ENCODE data around the gene PRRX2.

The PRRX2 gene

GRCh38 chr9:129712634-129713401 is 47.4 kb downstream of the PRRX2 start:
- no peak for DNase-seq

- DNase-seq: no peak
These were observed 47.9 kb downstream of the PRRX2 start for GRCh38 chr9:129713402-129713679.

GRCh38 chr9:129714511-129715061 is 49.1 kb downstream of the PRRX2 start:
- DNase-seq: no peak

GRCh38 chr9:129716091-129716490 is 50.6 kb downstream of the PRRX2 start:
- no peak for DNase-seq

- no peak for DNase-seq
These were observed 52.5 kb downstream of the PRRX2 start for GRCh38 chr9:129717991-129718390.

- DNase-seq: no peak
These were observed 53.2 kb downstream of the PRRX2 start for GRCh38 chr9:129718647-129719046.

- DNase-seq: no peak
These were observed 53.7 kb downstream of the PRRX2 start for GRCh38 chr9:129719135-129719534.

GRCh38 chr9:129720181-129720864 is 54.9 kb downstream of the PRRX2 start:
- no peak for DNase-seq

- no peak for DNase-seq
These were observed 55.6 kb downstream of the PRRX2 start for GRCh38 chr9:129720865-129721545.

GRCh38 chr9:129722913-129723312 is 57.5 kb downstream of the PRRX2 start:
- no peak for DNase-seq

GRCh38 chr9:129724456-129725190 is 59.2 kb downstream of the PRRX2 start:
- no peak for DNase-seq

- DNase-seq: no peak
These were observed 60.4 kb downstream of the PRRX2 start for GRCh38 chr9:129725795-129726251.

GRCh38 chr9:129726322-129727160 is 61.1 kb downstream of the PRRX2 start:
- DNase-seq: peak; percentile 65 to 74

GRCh38 chr9:129728744-129729143 is 63.3 kb downstream of the PRRX2 start:
- DNase-seq: no peak

- no peak for DNase-seq
These were observed 66.1 kb downstream of the PRRX2 start for GRCh38 chr9:129731477-129732085.

GRCh38 chr9:129732100-129732499 is 66.7 kb downstream of the PRRX2 start:
- DNase-seq: no peak

GRCh38 chr9:129732946-129733631 is 67.6 kb downstream of the PRRX2 start:
- no peak for DNase-seq

- no peak for DNase-seq
These were observed 68.1 kb downstream of the PRRX2 start for GRCh38 chr9:129733632-129733953.

GRCh38 chr9:129735546-129735945 is 70.1 kb downstream of the PRRX2 start:
- no peak for DNase-seq

- no peak for DNase-seq
These were observed 70.9 kb downstream of the PRRX2 start for GRCh38 chr9:129736334-129736733.
